NK-92 treated with Interleukin-12 subunit alpha and Interleukin-12 subunit beta, amount 100 ng/mL, for 24 hours (cell line): Measurements from ENCODE around the gene MRC2.

Experiments used
- DNase-seq: peaks from one replicate; lab custom pipeline; 2025; lab: John Stamatoyannopoulos, UW

The MRC2 gene

GRCh38 chr17:62701706-62702085, 74.2 kb downstream of the MRC2 start:
- DNase-seq, result no peak

GRCh38 chr17:62702746-62703260, 75.3 kb downstream of the MRC2 start:
- no peak for DNase-seq

- DNase-seq, result no peak
Observed at GRCh38 chr17:62703261-62703775, 75.8 kb downstream of the MRC2 start.

GRCh38 chr17:62703776-62704380, 76.4 kb downstream of the MRC2 start:
- DNase-seq, result no peak

- DNase-seq, result no peak
Observed at GRCh38 chr17:62704381-62704971, 77.0 kb downstream of the MRC2 start.

GRCh38 chr17:62705156-62705777, 77.8 kb downstream of the MRC2 start:
- no peak for DNase-seq

GRCh38 chr17:62705778-62706597, 78.5 kb downstream of the MRC2 start:
- no peak for DNase-seq

- DNase-seq, result no peak
Observed at GRCh38 chr17:62706598-62707424, 79.3 kb downstream of the MRC2 start.

- no peak for DNase-seq
Observed at GRCh38 chr17:62707425-62707739, 79.9 kb downstream of the MRC2 start.

GRCh38 chr17:62708587-62708986, 81.1 kb downstream of the MRC2 start:
- no peak for DNase-seq

- DNase-seq, result no peak
Observed at GRCh38 chr17:62712171-62712581, 84.7 kb downstream of the MRC2 start.

GRCh38 chr17:62713086-62713881, 85.8 kb downstream of the MRC2 start:
- DNase-seq, result no peak

- DNase-seq, result no peak
Observed at GRCh38 chr17:62714016-62714777, 86.7 kb downstream of the MRC2 start.

- DNase-seq, result no peak
Observed at GRCh38 chr17:62715882-62716390, 88.5 kb downstream of the MRC2 start.

- no peak for DNase-seq
Observed at GRCh38 chr17:62716834-62717588, 89.5 kb downstream of the MRC2 start.

- no peak for DNase-seq
Observed at GRCh38 chr17:62717589-62717855, 90.1 kb downstream of the MRC2 start.

GRCh38 chr17:62717889-62718288, 90.4 kb downstream of the MRC2 start:
- no peak for DNase-seq

- no peak for DNase-seq
Observed at GRCh38 chr17:62718429-62718828, 91.0 kb downstream of the MRC2 start.

- DNase-seq, result no peak
Observed at GRCh38 chr17:62719586-62719985, 92.1 kb downstream of the MRC2 start.
